Measurements from ENCODE around the gene GRIK4. TPM values are rescaled to one million over a fixed set of nuclear protein-coding genes. Genes with fewer than 3 reads are reported as not detected.

GRIK4 gene
- total and polyA plus RNA-seq, 8 donors, result 0.76 to 10.1 (median 7.7) TPM

GRCh38 chr11:120586072-120586471 is 74.5 kb downstream of the GRIK4 start:
- no peak overlapping the region for H3K27ac ChIP-seq
- no peak for TF ChIP-seq CTCF (IDR thresholded peaks at IDR 0.05)
- no peaks in the 10 kb centered on the region for H3K36me3 ChIP-seq
- no peak overlapping the region for H3K4me3 ChIP-seq
- H3K4me1 ChIP-seq, result no peaks in the 10 kb centered on the region
- H3K9me3 ChIP-seq, result peaks cover 0 to 3% of the 10 kb centered on the region in 2 donors
- ATAC-seq (no peak), DNase-seq (no peak)
- H3K27me3 ChIP-seq, result no peaks in the 10 kb centered on the region
- intact Hi-C loops (cut with DNase I), result no loop called here

DNA sequence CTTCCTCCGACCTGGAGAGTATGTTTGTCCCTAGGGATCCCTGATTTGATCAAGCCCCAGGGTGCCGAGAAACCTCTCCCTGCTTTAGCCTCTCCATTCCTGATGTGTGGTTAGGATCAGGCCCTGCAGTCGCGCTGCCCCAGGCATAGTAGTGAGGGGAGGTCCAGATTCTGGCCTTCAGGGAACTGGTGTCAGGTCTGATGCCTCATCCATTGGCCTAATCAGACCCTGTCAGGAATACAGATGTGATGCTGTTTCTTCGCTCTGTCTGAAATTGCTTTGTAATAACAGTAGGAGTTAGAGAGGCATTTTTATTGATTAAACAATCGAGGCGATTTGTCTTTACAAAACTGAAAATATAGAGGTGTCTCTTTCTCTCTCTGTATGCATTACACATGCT is 75.2 kb downstream of the GRIK4 start:
- Histone ChIP-seq H3K27ac (no peak overlapping the region), H3K4me1 (no peaks in the 10 kb centered on the region), H3K9me3 (peaks cover 0 to 3% of the 10 kb centered on the region in 2 donors), H3K4me3 (no peak overlapping the region), H3K27me3 (no peaks in the 10 kb centered on the region), H3K36me3 (no peaks in the 10 kb centered on the region)
- ATAC-seq (no peak), DNase-seq (no peak)
- intact Hi-C loops (cut with DNase I), result no loop called here
- no peak for TF ChIP-seq CTCF (IDR thresholded peaks at IDR 0.05)

DNA sequence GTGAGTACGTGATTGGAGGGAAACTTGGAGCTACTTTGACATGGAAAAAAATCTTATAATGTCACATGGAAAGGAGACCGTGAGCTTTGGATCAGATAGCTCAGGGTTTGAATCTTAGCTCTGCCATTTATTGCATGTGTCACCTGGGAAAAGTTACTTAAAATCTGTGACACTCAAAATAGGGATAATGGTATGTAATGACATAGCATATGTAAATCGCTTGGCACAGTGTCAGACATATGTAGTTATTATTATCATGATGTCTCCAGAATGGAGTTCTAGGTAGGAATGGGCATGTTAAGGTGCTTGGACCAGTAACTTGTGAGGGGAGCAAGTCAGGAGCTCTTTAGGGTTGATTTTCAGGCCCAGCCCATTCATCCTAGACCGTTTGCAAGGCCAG is 75.8 kb downstream of the GRIK4 start:
- no peak overlapping the region for H3K27ac ChIP-seq
- ATAC-seq (no peak), DNase-seq (no peak)
- no peak for TF ChIP-seq CTCF (IDR thresholded peaks at IDR 0.05)
- H3K36me3 ChIP-seq, result no peaks in the 10 kb centered on the region
- no peaks in the 10 kb centered on the region for H3K27me3 ChIP-seq
- H3K9me3 ChIP-seq, result peaks cover 0 to 3% of the 10 kb centered on the region in 2 donors
- intact Hi-C loops (cut with DNase I), result no loop called here
- no peak overlapping the region for H3K4me3 ChIP-seq
- no peaks in the 10 kb centered on the region for H3K4me1 ChIP-seq

- no peaks in the 10 kb centered on the region for H3K36me3 ChIP-seq
- TF ChIP-seq CTCF (IDR thresholded peaks at IDR 0.05), result no peak
These were observed 77.8 kb downstream of the GRIK4 start for GRCh38 chr11:120589376-120589775.

GRCh38 chr11:120590472-120590871 is 78.9 kb downstream of the GRIK4 start:
- ATAC-seq, result no peak
- no peaks in the 10 kb centered on the region for H3K4me1 ChIP-seq
- no peak for TF ChIP-seq CTCF (IDR thresholded peaks at IDR 0.05)
- no peaks in the 10 kb centered on the region for H3K9me3 ChIP-seq
- H3K4me3 ChIP-seq, result no peak overlapping the region
- no peak overlapping the region for H3K27ac ChIP-seq
- intact Hi-C loops (cut with DNase I), result no loop called here
- H3K27me3 ChIP-seq, result no peaks in the 10 kb centered on the region
- H3K36me3 ChIP-seq, result no peaks in the 10 kb centered on the region
- no peak for DNase-seq

More at GRCh38 chr11:120589376-120589775, 77.8 kb downstream of the GRIK4 start:
- Histone ChIP-seq H3K27ac (no peak overlapping the region), H3K27me3 (no peaks in the 10 kb centered on the region), H3K4me3 (no peak overlapping the region), H3K4me1 (no peaks in the 10 kb centered on the region), H3K9me3 (no peaks in the 10 kb centered on the region)
- DNase-seq (no peak), ATAC-seq (no peak)
- intact Hi-C loops (cut with DNase I), result no loop called here
